GM18498 (cell line): ENCODE measurements around the gene ATP11A.
"Not testable (repeated sequence)": the region's sequence is repeated elsewhere in the genome, so short reads cannot be mapped to it uniquely, and the experiment has no call there.

ENCODE experiments used
- ATAC-seq: cut with Tn5 transposase; IDR thresholded peaks from one replicate; pipeline ENCODE4 v1.9.1; 2021; ENCODE audit warnings: mild to moderate bottlenecking, moderate library complexity; ENCODE audit not compliant: unreplicated experiment

ATP11A gene

DNA sequence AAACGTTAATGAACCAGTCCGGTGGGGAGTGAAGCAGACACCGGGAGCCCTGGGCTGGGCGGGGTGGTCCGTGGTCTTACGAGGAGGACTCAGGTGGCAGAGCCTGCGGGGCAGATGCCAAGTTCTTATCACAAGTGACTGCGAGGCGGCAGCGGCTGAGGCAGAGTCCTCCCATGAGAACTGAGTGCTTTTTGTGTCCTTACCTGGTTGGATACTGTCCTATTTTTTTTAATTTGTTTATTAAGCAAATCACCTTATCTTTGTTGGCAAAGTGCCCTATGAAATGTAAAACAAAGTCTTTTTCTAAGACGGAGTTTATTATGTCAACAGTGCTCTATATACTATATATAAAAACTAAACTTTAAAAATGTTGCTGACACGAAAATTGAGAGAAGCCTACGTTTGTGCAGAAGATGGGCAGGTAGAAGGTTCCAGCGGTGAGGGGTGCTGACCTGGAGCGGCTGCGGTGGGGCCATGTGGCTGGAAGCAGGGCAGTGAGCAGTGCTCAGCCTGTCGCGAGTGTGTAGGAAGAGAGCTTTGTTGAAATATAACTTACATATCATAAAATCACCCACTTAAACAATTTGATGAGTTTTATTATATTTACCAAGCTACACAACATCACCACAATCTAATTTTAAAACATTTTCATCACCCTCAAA is 82.2 kb downstream of the ATP11A start:
- ATAC-seq, result no peak

DNA sequence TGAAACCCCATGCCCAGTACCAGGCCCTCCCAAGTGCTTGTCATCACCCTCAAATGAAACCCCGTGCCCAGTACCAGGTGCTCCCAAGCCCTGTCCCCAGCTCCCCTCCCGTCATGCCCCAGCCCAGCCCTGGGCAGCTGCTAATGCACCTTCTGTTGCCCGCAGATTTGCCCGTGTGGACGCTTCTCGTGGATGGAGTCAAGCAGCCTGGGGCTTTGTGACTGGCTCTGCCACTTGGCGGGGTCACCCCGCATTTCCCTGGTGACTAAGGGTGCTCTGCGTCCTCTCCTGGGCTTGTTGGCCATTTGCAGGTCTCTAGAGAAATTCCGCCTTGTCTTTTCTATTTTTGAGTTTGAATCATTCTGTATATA is 82.7 kb downstream of the ATP11A start:
- no peak for ATAC-seq

DNA sequence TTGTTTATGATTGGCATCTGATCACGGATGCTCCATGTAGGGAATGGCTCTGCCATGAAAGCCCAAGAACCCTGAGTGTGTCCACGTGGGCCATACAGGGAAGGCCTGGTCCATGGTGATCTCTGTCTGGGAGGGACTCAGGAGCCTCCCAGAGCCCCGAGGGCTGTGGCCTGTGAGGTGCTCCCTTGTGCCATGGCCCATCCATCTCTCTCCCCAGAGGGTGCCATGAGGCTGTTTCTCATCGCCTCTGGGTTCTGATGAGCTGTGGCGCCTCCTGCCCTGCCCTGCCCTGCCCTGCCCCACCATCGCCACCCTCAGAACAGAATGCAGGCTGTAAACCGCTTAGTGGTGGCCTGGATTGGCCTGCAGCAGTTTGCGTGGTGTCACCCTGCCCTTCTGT is 83.1 kb downstream of the ATP11A start:
- no peak for ATAC-seq

DNA sequence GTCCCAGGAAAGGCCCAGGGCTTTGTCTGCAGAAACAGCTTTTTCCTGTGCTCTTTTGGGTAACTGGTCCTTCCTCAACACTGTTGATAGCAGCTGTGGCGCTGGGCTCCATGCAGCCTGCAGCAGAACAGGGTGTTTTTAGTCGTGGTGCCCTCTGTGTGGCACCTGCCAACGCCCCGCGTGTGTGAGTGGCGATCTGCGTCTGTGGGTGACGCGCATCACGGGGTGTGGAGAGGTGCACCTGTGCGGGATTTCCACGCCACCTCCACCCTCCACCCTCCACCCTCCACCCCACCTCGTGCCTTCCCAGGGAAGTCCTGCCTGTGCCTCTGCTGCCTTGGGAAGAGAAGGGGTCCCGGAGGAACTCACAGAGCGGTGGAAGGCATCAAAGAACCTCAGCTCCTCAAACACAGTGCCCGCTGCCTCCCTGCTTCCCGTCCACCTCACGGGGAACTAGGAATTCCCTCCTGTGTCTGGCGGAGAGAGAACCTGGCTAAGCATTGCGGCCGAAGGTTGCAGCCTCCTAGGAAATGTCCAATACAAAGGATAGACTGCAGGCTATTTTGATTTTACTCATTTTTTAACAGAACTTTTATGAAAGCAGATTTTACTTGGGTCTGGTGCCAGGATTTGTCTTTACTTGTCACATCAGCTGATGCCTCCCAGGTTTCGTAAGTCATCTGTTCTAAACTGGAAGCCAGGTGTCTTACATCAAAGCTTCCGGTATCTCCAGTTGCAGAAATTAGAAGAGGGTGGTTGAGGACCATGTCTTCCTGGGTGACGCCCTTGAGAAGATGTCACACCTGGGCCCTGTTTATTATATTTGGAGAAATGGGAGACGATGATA is 84.0 kb downstream of the ATP11A start:
- ATAC-seq, result no peak

DNA sequence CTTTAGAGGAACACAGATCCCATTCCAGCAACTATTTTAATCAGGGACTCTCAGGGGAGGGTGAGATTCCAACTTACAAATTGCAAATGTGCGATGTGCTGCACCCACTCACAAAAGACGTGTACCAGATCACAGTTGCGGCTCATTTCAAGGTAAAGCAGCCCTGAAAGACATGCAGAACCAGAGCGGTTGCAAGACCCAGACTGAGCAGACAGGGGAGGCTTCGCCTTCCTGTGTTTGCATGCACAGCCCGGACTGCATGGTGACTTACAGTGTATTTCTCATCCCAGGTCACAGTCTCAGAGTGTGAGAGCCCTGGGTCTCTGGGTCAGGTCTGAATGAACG is 84.6 kb downstream of the ATP11A start:
- ATAC-seq, result no peak

DNA sequence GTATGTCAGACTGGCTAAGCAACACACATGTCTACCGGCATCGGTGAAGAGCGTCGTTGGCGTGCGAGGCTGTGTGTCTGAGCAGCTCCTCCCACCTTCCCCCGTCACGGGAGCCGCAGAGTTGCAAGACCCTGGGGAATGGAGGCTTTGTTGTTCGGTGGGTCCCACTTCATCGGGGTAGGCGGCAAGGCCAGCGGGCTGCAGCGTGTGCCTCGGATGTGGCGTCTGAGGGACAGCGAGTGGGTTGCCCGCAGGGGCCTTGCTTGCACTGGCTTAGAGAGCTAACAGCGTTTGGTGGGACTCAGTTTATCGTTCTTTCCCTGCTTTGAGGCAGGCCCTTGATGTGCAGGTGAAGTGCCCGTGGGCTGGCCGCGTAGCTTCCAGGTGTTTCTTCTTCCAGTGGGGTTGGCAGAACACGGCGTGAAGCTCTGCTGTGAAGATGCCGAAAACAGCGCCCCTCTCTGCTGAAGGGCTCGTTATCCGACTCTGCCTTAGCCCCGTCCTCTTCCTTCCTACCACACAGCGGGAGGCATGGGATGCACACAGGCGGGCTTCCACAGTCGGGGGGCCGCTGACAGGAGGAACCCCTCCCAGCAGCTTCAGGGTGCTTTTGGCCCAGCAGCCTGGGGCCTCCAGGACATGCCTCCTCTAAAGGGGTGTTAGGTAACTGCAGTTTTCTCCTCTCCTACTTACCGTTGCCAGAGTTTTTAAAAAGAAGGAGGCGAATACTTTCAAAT is 85.2 kb downstream of the ATP11A start:
- no peak for ATAC-seq

DNA sequence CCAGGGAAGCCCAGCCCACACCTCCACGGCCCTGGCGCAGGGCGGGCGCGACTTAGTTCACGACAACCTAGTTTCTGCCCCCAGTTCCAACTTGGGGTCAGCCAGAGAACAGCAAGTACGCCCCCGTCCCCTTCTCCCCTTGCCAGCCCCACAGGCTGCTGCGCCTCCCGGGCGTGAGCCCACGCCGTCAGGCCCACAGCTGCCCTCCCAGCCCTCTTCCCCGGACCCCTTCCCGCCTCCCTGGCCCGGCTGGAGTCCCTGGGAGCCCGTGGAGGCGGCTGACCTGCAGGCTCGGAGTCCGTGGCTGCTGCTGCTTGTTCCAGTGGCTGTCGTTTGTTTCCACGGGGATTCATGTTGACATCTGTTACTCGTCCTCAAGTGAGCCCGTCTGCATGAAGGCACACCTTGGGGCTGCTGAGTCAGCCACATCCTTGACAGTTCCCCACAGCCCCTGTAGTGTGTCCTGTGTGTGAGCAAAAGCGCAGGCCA is 86.0 kb downstream of the ATP11A start:
- ATAC-seq, result no peak

DNA sequence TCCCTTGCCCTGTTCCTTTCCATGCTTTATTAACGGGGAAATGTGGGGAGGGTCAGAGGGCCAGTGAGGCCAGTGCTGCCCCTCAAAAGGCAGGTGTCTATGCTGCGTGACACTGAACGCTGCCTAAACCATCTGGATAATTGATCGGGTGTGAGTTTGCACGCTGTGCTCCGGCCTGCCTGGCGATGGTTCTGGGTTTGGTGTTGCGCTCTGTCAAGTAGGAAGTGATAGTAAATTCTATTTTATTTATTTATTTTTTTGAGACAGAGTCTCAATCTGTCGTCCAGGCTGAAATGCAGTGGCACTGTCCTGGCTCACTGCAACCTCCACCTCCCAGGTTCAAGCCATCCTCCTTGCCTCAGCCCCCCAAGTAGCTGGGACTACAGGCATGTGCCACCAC is 86.5 kb downstream of the ATP11A start:
- ATAC-seq, result no peak

DNA sequence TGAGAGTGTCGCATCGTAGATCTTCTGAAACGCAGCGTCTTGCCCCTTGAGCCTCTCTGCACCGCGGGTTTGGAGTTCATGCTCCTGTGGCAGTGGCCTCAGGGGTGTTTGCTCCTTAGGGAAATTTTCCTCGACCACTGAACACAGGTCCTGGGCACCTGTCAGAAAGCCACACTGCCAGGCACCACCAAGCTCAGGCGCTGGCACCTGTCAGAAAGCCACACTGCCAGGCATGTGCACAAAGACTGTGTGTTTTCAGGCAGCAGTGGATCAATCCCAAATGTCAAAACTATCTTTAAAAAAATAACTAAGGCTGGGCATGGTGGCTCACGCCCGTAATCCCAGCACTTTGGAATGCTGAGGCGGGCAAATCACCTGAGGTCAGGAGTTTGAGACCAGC is 87.1 kb downstream of the ATP11A start:
- ATAC-seq, result no peak

DNA sequence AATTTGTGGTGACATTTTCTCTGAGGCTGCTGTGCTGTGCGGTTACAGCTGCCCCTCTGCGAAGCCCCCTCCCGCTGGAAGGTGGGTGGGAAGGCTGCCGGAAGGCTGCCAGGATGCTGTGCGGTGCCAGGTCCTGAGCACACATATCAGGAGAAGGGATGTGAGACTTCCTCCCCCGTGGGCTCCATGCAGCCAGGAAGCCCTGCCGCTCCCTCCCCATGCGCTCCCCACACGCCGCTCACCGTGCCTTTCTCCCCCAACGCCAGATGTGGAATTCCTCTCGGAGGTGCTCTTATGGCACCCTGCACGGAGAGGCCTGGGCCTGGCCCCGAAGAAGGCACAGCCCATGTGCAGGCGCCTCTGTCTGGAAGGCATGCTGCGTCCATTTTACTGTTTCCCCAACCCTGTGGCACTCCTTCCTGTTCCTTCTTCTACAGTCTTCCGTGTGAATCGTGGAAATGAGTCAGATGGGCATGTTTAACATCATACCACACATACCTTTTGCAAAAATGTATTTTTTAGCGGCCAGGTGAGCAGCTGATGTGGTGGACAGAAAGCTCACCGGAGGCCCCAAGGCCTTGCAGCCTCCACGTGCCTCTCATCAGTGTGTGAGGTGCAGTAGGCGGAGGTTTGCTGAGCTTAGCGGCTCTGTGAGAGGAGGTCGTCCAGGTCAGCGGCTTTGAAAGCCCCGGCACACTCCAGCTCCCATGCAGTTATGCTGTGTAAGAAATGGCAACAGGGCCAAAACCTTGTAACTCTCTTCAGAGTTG is 88.0 kb downstream of the ATP11A start:
- ATAC-seq, result no peak

DNA sequence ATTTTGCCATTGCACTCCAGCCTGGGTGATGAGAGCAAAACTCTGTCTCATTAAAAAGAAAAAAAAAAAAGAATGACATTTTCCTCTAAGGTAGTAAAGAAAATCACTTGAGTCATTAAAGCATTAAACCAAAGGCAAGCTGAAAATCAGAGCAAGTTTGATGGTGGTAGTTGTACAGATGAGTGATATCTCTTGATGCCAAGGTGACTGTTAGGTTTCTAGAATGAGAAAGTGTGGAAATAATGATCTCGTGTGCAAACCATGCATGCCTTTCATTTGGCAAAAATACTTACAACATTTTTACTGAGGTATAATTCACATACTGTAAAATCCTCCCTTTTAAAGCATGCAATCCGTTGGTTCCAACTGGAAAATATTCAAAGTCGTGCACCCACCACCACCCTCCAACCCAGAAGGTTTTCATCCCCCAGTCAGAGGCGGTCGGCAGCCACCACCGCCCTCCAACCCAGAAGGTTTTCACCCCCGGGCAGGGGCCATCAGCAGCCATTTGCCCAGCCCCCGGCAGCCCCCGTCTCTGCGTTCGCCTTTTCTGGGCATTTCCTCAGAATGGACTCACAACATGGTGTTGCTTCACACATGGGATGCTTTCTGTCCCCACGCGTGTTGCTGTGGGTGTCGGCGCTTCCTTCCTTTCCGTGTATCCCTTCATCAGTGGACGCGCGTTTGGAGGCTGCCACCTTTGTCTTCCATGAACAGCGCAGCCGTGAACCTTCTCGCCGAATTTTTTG is 90.2 kb downstream of the ATP11A start:
- no peak for ATAC-seq

DNA sequence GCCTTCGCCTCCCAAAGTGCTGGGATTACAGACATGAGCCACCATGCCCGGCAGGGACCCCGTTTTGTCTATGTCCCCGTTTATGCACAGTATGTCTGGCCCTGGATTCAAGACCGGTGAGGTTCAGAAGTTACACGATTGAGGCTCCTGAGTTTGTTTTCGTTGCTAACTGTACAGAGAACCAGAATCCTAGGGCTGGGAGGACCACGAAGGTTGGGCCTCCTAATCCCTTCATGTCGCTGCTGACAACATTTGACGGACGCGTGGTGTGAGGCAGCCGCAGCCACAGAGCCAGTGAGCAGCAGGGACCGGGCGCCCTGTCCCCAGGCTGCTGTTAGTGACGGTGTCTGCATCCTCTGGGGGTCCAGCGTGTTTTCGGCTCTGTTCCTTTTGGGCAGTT is 91.4 kb downstream of the ATP11A start:
- ATAC-seq, result no peak

DNA sequence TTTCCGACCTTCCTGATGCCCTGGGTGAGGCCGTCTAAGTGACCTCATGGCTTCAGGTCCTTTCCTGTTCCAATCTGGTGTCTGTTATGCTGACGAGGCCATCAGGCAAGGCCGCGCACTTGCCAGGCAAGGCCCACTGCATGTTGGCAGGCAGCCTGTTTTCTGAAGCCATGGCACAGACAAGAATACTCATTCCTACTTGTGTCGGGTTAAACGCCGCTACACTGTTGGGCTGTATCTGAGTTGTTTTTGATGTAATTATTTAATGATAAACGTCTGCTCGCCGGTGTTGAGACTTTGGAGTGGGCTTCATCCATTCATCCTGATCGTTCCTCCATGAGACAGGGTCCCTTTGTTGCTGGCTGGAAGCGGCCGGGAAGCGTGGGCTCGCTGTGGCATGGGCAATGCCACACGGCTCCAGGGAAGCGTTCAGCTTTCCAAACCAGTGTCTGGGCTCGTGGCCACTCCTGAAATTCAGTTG is 92.1 kb downstream of the ATP11A start:
- ATAC-seq, result no peak

DNA sequence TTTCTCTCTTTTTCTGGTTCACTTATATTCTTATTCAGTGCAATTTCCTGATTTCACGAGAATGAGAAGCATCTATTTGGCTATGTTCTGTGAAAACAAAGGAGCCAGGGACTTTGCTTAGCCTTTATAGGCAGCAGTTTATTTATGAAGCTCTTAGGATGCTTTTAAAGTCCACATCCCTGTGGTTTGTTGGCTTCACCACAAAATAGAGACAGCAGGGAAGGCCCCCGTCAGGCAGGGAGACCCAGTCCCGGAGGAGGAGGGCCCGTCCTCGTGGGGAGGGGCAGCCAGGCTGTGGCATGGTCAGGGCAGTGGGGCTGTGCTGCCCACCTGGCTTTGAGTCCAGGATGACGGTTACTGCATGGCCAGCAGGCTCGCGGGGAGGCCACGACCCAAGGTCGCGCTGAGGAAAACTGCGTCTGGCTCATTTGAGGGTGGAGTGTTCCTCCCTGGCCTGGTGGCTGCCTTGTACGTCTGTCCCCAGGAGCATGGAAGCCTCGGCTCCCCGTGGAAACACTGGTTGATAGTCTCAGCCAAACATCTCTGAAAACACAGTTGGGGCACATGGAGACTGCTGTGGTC is 92.7 kb downstream of the ATP11A start:
- no peak for ATAC-seq

DNA sequence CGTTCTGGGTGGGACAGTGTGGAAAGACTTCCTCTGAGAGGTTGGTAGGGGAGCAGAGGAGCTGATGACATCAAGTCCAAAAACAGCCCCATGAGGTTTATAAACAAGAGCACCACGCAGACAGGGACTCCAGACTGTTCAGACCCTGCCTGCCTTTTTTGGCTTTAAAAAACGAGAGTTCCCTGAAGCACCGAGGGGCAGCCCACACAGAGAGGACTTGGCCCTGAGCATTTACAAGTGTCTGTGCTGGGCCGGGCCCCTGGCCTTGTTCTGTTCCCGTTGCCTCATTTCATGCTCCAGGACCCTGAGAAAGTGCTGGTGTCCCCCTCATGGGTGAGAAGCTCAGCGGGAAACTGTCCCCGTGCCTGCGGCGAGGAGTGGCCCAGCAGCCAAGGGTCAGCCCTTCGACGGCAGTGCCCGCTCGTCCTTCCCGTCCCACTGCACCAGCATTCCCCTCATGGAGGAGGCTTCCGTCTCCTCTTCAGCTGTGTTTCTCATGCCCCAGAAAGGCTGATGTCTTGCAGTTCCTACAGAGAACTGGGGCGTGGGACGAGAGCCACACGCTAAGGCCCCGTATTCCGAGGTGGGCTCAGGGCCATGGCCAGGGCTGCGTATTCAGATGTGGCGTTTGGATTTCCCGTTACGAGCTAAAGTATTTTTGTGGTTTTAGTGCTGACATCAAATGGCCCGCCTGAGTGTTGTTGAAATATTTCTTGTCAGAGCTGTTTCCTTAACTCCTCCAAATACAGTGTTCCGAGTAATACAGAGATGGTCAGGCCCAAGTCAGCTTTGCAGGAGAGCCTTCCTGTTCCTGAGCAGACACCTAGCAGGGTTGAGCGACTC is 93.5 kb downstream of the ATP11A start:
- ATAC-seq, result no peak

DNA sequence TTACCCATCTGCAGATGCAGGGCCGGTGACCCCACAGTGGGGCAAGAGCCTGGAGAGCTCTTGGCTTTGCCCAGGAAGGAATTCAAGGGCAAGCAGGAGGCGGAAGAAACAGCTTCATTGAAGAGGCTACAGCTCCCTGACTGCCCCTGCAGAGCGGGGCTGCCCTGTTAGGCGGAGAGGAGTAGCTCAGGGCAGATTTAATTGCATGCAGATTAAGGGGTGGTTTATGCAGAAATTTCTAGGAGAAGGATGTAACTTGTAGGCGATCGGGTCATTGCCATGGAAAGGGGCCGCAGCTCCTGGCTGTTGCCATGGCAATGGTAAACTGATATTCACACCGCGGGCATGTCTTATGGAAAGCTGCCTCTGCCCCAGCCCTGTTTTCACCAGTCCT is 94.1 kb downstream of the ATP11A start:
- ATAC-seq, result no peak

DNA sequence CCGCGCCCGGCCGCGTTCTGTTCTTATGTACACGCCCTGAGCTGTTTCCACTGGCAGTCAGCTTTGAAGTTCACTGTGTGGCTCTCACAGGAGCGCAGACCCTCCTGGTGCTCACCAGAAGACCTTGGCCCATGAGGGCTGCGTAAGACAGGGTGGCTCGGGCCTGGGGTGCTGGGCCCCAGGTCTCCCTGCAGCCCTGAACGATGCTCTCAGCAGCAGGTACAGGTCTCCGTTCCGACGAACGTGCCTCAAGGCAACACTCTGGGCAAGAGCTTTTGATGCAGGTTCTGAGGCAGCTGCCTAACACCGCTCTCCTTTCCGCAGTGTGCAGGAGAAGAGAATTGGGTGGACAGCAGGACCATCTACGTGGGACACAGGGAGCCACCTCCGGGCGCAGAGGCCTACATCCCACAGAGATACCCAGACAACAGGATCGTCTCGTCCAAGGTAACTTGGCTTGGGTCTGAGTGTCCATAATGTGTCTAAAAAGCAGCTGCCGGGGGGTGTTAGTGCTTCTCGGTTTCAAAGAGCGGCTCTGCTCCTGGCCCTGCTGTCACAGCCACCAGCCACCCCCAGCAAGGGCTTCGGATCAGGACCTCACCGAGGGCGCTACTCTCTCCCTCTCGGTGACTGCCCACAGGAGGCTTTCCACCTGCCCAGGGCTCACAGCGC is 95.1 kb downstream of the ATP11A start:
- no peak for ATAC-seq

DNA sequence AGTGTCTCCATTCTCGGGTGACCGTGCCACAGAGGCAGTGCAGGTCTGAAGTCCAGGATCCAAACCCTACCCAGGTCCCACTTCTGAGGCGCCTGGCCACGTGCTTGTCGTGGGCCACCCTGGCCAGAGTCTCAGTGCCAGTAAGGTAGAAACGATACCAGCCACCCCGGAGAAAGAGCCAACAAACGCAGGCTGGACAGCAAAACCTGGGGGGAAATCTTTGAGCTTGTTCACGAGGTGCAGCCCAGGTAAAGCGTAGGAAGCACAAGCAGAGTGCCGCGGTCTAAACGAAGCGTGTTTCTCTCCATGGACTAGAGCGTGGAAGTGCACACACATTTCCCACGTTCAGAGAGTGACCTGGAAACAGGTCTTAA is 95.6 kb downstream of the ATP11A start:
- ATAC-seq, result no peak

DNA sequence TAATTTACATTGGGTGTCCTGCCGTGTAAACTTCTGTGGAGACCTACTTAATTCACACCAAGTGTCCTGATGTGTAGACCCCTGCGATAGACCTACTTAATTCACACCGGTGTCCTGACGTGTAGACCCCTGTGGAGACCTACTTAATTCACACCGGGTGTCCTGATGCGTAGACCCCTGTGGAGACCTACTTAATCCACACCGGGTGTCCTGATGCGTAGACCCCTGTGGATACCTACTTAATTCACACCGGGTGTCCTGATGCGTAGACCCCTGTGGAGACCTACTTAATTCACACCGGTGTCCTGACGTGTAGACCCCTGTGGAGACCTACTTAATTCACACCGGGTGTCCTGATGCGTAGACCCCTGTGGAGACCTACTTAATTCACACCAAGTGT is 97.0 kb downstream of the ATP11A start:
- not testable (repeated sequence) for ATAC-seq
